Glutamatergic neuron (in vitro differentiated cells): ENCODE data around the gene NTM. TPM values are rescaled to one million over a fixed set of nuclear protein-coding genes. Genes with fewer than 3 reads are reported as not detected.
"Not testable (repeated sequence)": the region's sequence is repeated elsewhere in the genome, so short reads cannot be mapped to it uniquely, and the experiment has no call there.

ENCODE experiments used
- DNase-seq: peaks from one replicate; pipeline ENCODE4 v3.0.0; 2022
- H3K27ac Mint-ChIP-seq: one replicate; pipeline ENCODE4 v1.8.0; 2020; ENCODE audit warnings: mild to moderate bottlenecking, mixed read lengths, inconsistent platforms; ENCODE audit not compliant: unreplicated experiment
- H3K27me3 Mint-ChIP-seq: one replicate; pipeline ENCODE4 v1.8.0; 2020; ENCODE audit warnings: mild to moderate bottlenecking, moderate library complexity, mixed read lengths, inconsistent platforms; ENCODE audit not compliant: unreplicated experiment
- H3K36me3 Mint-ChIP-seq: one replicate; pipeline ENCODE4 v1.8.0; 2020; ENCODE audit warnings: mild to moderate bottlenecking, mixed read lengths, inconsistent platforms; ENCODE audit not compliant: unreplicated experiment
- H3K4me1 Mint-ChIP-seq: one replicate; pipeline ENCODE4 v1.8.0; 2020; ENCODE audit warnings: mild to moderate bottlenecking, low read depth, mixed read lengths, inconsistent platforms; ENCODE audit not compliant: unreplicated experiment
- H3K4me3 Mint-ChIP-seq: one replicate; pipeline ENCODE4 v1.8.0; 2020; ENCODE audit warnings: mild to moderate bottlenecking, mixed read lengths, inconsistent platforms; ENCODE audit not compliant: unreplicated experiment
- H3K9me3 Mint-ChIP-seq: one replicate; pipeline ENCODE4 v1.8.0; 2020; ENCODE audit warnings: mild to moderate bottlenecking, moderate library complexity, mixed read lengths, inconsistent platforms; ENCODE audit not compliant: unreplicated experiment
- total RNA-seq: library from RNA; stranded (reverse); fragmentation: NEBNext Ultra II Directional; extraction: Animal tissue kit (Norgen Biotek cat#: 25700); gene quantifications from one replicate; pipeline ENCODE4 v1.2.1, GENCODE V29; 2021; ENCODE audit not compliant: unreplicated experiment
- TF ChIP-seq, protein P1 (sequence below): fragments of 200-600 bp; sonication (generic); IDR thresholded peaks from one replicate; pipeline ENCODE4 v1.5.0; 2021; ENCODE audit not compliant: partially characterized antibody, unreplicated experiment

NTM gene
- total RNA-seq, 1 donor from 2014 or later = 1.2 TPM

DNA sequence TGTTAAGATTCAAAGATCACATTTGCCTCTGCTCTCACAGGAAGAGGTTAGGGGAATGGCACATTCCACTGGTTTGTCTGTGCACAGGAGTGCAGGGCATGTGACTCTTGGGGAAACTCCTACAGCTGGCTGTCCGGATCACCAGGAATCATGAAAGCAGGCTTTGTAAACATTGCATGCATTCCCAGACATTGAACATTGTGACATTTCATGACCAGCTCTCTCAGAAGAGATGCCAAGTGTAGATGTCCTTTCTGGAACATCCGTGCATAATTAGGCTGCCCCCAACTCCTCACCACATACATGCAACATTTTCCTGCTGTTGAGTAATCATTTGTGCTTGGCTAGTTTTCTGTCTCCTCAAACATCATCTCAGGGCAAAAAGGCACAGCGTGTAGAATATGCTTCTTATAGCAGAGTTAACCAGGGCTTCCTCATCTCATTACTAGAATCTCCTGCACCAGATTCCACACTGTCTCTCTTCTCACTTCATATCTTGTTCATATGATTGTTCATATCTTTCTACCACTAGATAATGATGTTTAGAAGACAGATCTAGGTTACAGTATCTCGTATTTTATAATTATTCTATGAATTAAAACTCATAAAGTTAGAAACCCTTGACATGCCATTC, 694.7 kb downstream of the NTM start:
- Mint-ChIP-seq H3K27ac (no peak overlapping the region), H3K4me1 (no peaks in the 10 kb centered on the region), H3K9me3 (peaks cover 4% of the 10 kb centered on the region), H3K4me3 (no peak overlapping the region), H3K36me3 (peaks cover 16% of the 10 kb centered on the region), H3K27me3 (no peaks in the 10 kb centered on the region)
- DNase-seq = no peak
- TF ChIP-seq, protein P1, sequence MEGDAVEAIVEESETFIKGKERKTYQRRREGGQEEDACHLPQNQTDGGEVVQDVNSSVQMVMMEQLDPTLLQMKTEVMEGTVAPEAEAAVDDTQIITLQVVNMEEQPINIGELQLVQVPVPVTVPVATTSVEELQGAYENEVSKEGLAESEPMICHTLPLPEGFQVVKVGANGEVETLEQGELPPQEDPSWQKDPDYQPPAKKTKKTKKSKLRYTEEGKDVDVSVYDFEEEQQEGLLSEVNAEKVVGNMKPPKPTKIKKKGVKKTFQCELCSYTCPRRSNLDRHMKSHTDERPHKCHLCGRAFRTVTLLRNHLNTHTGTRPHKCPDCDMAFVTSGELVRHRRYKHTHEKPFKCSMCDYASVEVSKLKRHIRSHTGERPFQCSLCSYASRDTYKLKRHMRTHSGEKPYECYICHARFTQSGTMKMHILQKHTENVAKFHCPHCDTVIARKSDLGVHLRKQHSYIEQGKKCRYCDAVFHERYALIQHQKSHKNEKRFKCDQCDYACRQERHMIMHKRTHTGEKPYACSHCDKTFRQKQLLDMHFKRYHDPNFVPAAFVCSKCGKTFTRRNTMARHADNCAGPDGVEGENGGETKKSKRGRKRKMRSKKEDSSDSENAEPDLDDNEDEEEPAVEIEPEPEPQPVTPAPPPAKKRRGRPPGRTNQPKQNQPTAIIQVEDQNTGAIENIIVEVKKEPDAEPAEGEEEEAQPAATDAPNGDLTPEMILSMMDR = no peak

DNA sequence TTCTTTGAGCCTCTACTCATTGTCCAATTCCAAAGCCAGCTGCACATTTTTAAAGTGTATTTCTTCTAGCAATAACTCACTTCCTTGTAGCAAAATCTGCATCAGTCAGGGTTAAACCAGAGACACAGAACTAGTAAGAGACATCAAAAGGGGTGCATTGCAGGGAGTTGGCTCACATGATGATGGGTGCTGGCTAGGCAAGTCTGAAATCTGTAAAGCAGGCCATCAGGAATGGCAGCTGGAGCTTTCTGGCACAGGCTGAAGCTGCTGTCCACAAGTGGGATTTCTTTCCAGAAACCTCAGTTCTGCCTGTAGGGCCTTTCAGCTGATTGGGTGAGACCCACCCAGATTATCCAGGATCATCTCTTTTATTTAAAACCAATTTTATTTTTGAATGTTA, 698.1 kb downstream of the NTM start:
- H3K4me3 Mint-ChIP-seq = no peak overlapping the region
- TF ChIP-seq, protein P1 = no peak
- H3K27me3 Mint-ChIP-seq = no peaks in the 10 kb centered on the region
- no peak overlapping the region for H3K27ac Mint-ChIP-seq
- H3K9me3 Mint-ChIP-seq = peaks cover 4% of the 10 kb centered on the region
- H3K36me3 Mint-ChIP-seq = peaks cover 16% of the 10 kb centered on the region
- DNase-seq = no peak
- H3K4me1 Mint-ChIP-seq = no peaks in the 10 kb centered on the region

DNA sequence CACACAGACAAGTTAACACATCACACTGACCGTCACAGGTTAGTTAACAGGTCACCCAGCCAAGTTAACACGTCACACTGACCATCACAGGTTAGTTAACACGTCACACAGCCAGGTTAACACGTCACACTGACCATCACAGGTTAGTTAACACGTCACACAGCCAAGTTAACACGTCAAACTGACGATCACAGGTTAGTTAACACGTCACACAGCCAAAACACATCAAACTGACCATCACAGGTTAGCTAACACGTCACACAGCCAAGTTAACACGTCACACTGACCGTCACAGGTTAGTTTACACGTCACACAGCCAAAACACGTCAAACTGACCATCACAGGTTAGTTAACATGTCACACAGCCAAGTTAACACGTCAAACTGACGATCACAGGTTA, 699.2 kb downstream of the NTM start:
- H3K4me3 Mint-ChIP-seq, H3K27me3 Mint-ChIP-seq, H3K4me1 Mint-ChIP-seq, DNase-seq, H3K9me3 Mint-ChIP-seq: not testable (repeated sequence)
- Mint-ChIP-seq H3K36me3 (peaks cover 16% of the 10 kb centered on the region), H3K27ac (peak overlapping the region; percentile 17)

DNA sequence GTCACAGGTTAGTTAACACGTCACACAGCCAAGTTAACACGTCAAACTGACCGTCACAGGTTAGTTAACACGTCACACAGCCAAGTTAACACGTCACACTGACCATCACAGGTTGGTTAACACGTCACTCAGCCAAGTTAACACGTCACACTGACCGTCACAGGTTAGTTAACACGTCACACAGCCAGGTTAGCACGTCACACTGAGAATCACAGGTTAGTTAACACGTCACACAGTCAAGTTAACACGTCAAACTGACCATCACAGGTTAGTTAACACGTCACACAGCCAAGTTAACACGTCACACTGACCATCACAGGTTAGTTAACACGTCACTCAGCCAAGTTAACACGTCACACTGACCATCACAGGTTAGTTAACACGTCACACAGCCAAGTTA, 700.5 kb downstream of the NTM start:
- not testable (repeated sequence) for DNase-seq, H3K4me3 Mint-ChIP-seq, H3K4me1 Mint-ChIP-seq, H3K27me3 Mint-ChIP-seq, H3K27ac Mint-ChIP-seq, H3K9me3 Mint-ChIP-seq
- peaks cover 14% of the 10 kb centered on the region for H3K36me3 Mint-ChIP-seq

DNA sequence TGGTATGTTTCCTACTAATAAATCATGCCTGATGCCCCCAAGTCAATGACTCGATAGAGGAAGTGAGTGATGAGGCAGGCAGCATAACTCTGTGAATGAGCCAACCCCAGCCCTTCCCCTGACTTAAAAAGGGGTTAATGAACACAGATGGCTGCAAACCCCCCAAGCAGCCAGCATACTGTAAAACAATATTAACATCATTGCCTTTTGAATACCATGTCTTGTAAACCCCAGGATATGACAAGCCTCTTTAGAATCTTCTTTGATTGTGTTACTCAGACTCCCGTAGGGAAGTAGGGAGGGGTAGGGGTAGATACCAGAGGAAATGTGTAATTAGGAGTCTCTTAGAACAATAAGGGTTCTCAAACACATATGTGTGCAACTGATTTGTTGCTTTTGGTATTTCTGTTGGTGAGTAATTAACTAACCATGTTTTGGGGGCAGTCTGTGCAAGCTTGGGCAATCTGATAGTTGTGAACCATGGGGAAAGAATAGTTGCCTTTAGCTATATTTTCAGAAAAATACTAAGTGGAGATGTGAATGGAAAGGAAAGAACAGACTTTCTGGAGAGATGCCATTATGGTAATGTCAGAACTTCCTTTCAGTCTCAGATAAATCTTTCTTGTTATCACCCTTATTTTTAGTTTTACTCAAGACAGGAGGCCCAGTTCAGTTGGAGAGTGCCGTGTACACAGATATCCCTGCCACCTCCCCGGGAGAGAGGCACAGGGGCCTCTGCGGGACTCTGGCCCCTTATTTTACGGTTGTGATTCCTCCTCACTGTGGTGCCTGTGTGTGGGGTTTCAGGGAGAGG, 701.8 kb downstream of the NTM start:
- H3K4me3 Mint-ChIP-seq = no peak overlapping the region
- H3K4me1 Mint-ChIP-seq = no peaks in the 10 kb centered on the region
- H3K27me3 Mint-ChIP-seq = no peaks in the 10 kb centered on the region
- H3K27ac Mint-ChIP-seq = no peak overlapping the region
- DNase-seq = no peak
- H3K36me3 Mint-ChIP-seq = peaks cover 6% of the 10 kb centered on the region
- H3K9me3 Mint-ChIP-seq = peaks cover 2% of the 10 kb centered on the region
- TF ChIP-seq, protein P1 = no peak

DNA sequence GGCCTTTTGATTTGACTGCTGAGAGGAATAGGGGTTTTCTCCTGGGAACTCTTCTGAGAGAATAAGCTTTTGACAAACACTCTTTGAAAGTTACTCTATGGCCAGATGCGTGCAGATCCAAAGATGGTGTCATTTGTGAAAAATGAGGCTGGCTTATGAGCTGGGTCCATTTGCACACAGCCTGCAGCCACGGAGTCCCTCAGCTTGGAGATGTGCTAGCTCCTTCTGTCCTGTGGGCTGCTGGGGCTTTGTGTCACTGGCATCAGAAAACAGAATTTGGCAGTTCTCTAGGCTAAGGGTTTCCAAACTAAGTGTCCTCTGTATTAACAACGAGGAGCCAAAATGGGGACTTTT, 702.4 kb downstream of the NTM start:
- Mint-ChIP-seq H3K27me3 (no peaks in the 10 kb centered on the region), H3K9me3 (peaks cover 2% of the 10 kb centered on the region), H3K27ac (no peak overlapping the region), H3K4me1 (no peaks in the 10 kb centered on the region), H3K36me3 (peaks cover 3% of the 10 kb centered on the region), H3K4me3 (no peak overlapping the region)
- TF ChIP-seq, protein P1 = no peak
- DNase-seq = no peak
